HG02981 (cell line): Measurements from ENCODE around the gene WDR17.

Source experiments
- ATAC-seq: cut with Tn5 transposase; IDR thresholded peaks from one replicate; pipeline ENCODE4 v1.9.1; 2021; ENCODE audit warnings: mild to moderate bottlenecking, moderate library complexity; ENCODE audit not compliant: unreplicated experiment

Gene WDR17

GRCh38 chr4:176090115-176090514, 24.5 kb downstream of the WDR17 start:
- ATAC-seq = peak; percentile 88

GRCh38 chr4:176099314-176099713, 33.7 kb downstream of the WDR17 start:
- ATAC-seq = no peak

GRCh38 chr4:176102414-176103063, 36.9 kb downstream of the WDR17 start:
- no peak for ATAC-seq

GRCh38 chr4:176107695-176108094, 42.1 kb downstream of the WDR17 start:
- ATAC-seq = no peak

- peak; percentile 100 for ATAC-seq
Measured at GRCh38 chr4:176123710-176124407, 58.2 kb downstream of the WDR17 start.

- ATAC-seq = no peak
Measured at GRCh38 chr4:176125063-176125462, 59.4 kb downstream of the WDR17 start.

- no peak for ATAC-seq
Measured at GRCh38 chr4:176134670-176135069, 69.0 kb downstream of the WDR17 start.

- ATAC-seq = no peak
Measured at GRCh38 chr4:176137631-176138030, 72.0 kb downstream of the WDR17 start.

- no peak for ATAC-seq
Measured at GRCh38 chr4:176139518-176139917, 73.9 kb downstream of the WDR17 start.

GRCh38 chr4:176142253-176142652, 76.6 kb downstream of the WDR17 start:
- ATAC-seq = no peak

GRCh38 chr4:176149680-176150355, 84.2 kb downstream of the WDR17 start:
- no peak for ATAC-seq

- no peak for ATAC-seq
Measured at GRCh38 chr4:176150356-176150682, 84.7 kb downstream of the WDR17 start.

- ATAC-seq = no peak
Measured at GRCh38 chr4:176150704-176151103, 85.1 kb downstream of the WDR17 start.

- no peak for ATAC-seq
Measured at GRCh38 chr4:176153124-176153523, 87.5 kb downstream of the WDR17 start.

- no peak for ATAC-seq
Measured at GRCh38 chr4:176156656-176157055, 91.0 kb downstream of the WDR17 start.

GRCh38 chr4:176163041-176163440, 97.4 kb downstream of the WDR17 start:
- no peak for ATAC-seq

GRCh38 chr4:176185051-176185450, 119.4 kb downstream of the WDR17 start:
- no peak for ATAC-seq

- ATAC-seq = no peak
Measured at GRCh38 chr4:176186067-176186466, 120.4 kb downstream of the WDR17 start.

- ATAC-seq = no peak
Measured at GRCh38 chr4:176186671-176187395, 121.2 kb downstream of the WDR17 start.

GRCh38 chr4:176187624-176188023, 122.0 kb downstream of the WDR17 start:
- no peak for ATAC-seq

GRCh38 chr4:176188654-176189053, 123.0 kb downstream of the WDR17 start:
- no peak for ATAC-seq
